HepG2 (cell line): Measurements from ENCODE around the gene SPRED2. TPM values are rescaled to one million over a fixed set of nuclear protein-coding genes. Genes with fewer than 3 reads are reported as not detected.
A peak's percentile ranks its signal among the peaks of the same experiment; 100 is the strongest.

Experiments used
- ELF4 ChIP-seq: sonication (generic); formaldehyde crosslinking; IDR thresholded peaks from 2 replicates; pipeline ENCODE4 v1.5.0; 2020; ENCODE audit warnings: missing genetic modification reagents, mild to moderate bottlenecking, moderate library complexity, borderline replicate concordance
- ETS1 ChIP-seq: sonication (generic); formaldehyde crosslinking; IDR thresholded peaks from 2 replicates; pipeline ENCODE4 v1.4.0; 2020; ENCODE audit warnings: missing genetic modification reagents
- FOXK1 ChIP-seq: sonication (generic); formaldehyde crosslinking; IDR thresholded peaks from 2 replicates; pipeline ENCODE4 v1.4.0; 2020; ENCODE audit warnings: low read depth, missing genetic modification reagents, borderline replicate concordance
- GABPB1 ChIP-seq: IDR thresholded peaks from 2 replicates; pipeline ENCODE4 v1.6.1; 2016; ENCODE audit warnings: mild to moderate bottlenecking, missing genetic modification reagents, moderate library complexity, missing compliant biosample characterization
- KAT7 ChIP-seq: IDR thresholded peaks from 2 replicates; pipeline ENCODE4 v1.6.1; 2018; ENCODE audit warnings: borderline replicate concordance, missing compliant biosample characterization
- NFKBIZ ChIP-seq: IDR thresholded peaks from 2 replicates; pipeline ENCODE4 v1.6.1; 2018; ENCODE audit warnings: missing genetic modification reagents, missing compliant biosample characterization
- PTBP1 ChIP-seq: fragments of 200-400 bp; formaldehyde crosslinking; IDR thresholded peaks from 2 replicates; pipeline ENCODE4 v1.6.1; 2018; ENCODE audit warnings: low read length, low read depth; ENCODE audit not compliant: poor library complexity, severe bottlenecking
- SETDB1 ChIP-seq: sonication (generic); formaldehyde crosslinking; IDR thresholded peaks from 2 replicates; pipeline ENCODE4 v1.5.1; 2020; ENCODE audit warnings: missing genetic modification reagents, mild to moderate bottlenecking, borderline replicate concordance
- polyA plus RNA-seq, 8 experiments: library from polyadenylated mRNA; depleted of rRNA in 3 of 8; stranded (reverse) in 7 of 8; unstranded in 1 of 8; fragments of >200 nt; fragmentation: Illumina TruSeq in 4 of 8; extraction: Trizol in 4 of 8; gene quantifications; 2 replicates each; pipeline versions ENCODE4 v1.2.1 to v1.2.3, GENCODE V29; 2011 to 2016; ENCODE audit warnings: low read depth in 4 of 8, missing spikeins in 1 of 8, mixed read lengths in 1 of 8; ENCODE audit not compliant: insufficient read depth in 1 of 8
- total RNA-seq, 5 experiments: library from RNA; depleted of rRNA; stranded (reverse); fragments of >200 nt; fragmentation: Illumina TruSeq; extraction: Trizol; gene quantifications; 2 replicates each; pipeline ENCODE4 v1.2.3, GENCODE V29; 2016; ENCODE audit warnings: low read depth in 1 of 5
- TF ChIP-seq, protein P1 (sequence below): IDR thresholded peaks from 2 replicates; pipeline ENCODE4 v1.4.0; 2020; ENCODE audit warnings: mild to moderate bottlenecking, missing genetic modification reagents
- TF ChIP-seq, protein P2 (sequence below): sonication (generic); formaldehyde crosslinking; IDR thresholded peaks from 2 replicates; pipeline ENCODE4 v1.8.1; 2022; ENCODE audit warnings: low read depth, mild to moderate bottlenecking, missing genetic modification reagents
- TF ChIP-seq, protein P3 (sequence below): sonication (generic); formaldehyde crosslinking; IDR thresholded peaks from 2 replicates; pipeline ENCODE4 v1.5.1; 2020; ENCODE audit warnings: mild to moderate bottlenecking, missing genetic modification reagents, moderate library complexity
- TF ChIP-seq, protein P4 (sequence below): sonication (generic); formaldehyde crosslinking; IDR thresholded peaks from 2 replicates; pipeline ENCODE4 v1.9.0; 2022; ENCODE audit warnings: missing genetic modification reagents, mild to moderate bottlenecking, borderline replicate concordance

The SPRED2 gene
- total and polyA plus RNA-seq, 2 of the 13 experiments (the other 11 are each of a cell fraction or from before 2014, with no cell fraction given) = 13.0 to 37.0 TPM

DNA sequence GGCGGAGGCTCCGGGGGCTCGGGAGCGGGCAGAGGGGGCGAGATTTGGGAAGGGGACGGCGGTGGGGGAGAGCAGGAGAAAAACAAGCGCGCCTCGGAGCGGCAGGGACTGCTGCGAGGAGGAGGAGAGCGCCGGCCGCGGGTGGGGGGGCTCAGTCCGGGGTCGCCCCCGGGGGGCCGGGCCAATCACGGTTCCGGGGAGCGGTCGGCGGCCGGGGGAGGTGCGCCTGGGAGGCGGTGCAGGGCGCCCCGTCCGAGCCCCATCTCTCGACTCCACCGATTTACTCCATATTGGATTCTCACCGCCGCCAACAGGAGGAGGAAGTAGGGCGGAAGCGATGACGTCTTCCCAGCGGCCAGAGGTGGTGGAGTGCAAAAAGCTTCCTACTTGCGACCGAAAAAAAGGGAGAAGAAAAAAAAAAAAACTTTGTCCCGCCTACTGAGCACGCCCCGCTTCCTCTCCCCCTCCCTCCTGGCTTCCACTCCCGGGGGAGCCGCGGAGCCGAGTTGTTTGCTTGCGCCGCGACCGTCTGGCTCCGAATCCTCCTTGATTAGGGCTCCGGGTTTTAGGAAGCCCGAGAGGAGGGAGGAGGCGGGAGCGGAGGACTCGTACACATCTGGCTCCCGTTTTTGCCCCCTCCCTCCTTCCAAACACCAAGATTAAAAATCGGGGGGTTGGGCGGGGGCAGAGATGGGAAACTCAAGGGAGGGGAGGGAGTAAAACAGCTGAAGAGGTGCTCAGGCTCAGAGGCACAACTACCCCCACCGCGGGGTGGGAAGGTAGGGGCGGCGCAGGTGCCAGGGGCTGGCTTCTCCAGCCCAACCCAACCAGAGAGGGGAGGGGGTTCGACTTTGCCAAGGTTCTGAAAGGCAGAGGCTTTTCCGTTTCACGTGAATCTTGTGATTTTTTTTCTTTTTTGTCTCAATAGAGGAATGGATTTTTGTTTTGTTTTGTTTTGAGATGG is at the start of gene SPRED2 (continued):
- TF ChIP-seq, protein P1, sequence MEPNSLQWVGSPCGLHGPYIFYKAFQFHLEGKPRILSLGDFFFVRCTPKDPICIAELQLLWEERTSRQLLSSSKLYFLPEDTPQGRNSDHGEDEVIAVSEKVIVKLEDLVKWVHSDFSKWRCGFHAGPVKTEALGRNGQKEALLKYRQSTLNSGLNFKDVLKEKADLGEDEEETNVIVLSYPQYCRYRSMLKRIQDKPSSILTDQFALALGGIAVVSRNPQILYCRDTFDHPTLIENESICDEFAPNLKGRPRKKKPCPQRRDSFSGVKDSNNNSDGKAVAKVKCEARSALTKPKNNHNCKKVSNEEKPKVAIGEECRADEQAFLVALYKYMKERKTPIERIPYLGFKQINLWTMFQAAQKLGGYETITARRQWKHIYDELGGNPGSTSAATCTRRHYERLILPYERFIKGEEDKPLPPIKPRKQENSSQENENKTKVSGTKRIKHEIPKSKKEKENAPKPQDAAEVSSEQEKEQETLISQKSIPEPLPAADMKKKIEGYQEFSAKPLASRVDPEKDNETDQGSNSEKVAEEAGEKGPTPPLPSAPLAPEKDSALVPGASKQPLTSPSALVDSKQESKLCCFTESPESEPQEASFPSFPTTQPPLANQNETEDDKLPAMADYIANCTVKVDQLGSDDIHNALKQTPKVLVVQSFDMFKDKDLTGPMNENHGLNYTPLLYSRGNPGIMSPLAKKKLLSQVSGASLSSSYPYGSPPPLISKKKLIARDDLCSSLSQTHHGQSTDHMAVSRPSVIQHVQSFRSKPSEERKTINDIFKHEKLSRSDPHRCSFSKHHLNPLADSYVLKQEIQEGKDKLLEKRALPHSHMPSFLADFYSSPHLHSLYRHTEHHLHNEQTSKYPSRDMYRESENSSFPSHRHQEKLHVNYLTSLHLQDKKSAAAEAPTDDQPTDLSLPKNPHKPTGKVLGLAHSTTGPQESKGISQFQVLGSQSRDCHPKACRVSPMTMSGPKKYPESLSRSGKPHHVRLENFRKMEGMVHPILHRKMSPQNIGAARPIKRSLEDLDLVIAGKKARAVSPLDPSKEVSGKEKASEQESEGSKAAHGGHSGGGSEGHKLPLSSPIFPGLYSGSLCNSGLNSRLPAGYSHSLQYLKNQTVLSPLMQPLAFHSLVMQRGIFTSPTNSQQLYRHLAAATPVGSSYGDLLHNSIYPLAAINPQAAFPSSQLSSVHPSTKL (CRISPR knock-in tag) = peak; percentile 90
- TF ChIP-seq, protein P2, sequence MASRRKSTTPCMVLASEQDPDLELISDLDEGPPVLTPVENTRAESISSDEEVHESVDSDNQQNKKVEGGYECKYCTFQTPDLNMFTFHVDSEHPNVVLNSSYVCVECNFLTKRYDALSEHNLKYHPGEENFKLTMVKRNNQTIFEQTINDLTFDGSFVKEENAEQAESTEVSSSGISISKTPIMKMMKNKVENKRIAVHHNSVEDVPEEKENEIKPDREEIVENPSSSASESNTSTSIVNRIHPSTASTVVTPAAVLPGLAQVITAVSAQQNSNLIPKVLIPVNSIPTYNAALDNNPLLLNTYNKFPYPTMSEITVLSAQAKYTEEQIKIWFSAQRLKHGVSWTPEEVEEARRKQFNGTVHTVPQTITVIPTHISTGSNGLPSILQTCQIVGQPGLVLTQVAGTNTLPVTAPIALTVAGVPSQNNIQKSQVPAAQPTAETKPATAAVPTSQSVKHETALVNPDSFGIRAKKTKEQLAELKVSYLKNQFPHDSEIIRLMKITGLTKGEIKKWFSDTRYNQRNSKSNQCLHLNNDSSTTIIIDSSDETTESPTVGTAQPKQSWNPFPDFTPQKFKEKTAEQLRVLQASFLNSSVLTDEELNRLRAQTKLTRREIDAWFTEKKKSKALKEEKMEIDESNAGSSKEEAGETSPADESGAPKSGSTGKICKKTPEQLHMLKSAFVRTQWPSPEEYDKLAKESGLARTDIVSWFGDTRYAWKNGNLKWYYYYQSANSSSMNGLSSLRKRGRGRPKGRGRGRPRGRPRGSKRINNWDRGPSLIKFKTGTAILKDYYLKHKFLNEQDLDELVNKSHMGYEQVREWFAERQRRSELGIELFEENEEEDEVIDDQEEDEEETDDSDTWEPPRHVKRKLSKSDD (CRISPR knock-in tag) = 0 out of 2 replicates have a peak, but pooled peaks have one; percentile 16
- TF ChIP-seq ELF4 (CRISPR knock-in tag) (0 out of 2 replicates have a peak, but pooled peaks have one; percentile 23), GABPB1 (CRISPR knock-in tag) (peak; percentile 87), ETS1 (no peak), KAT7 (CRISPR knock-in tag) (peak; percentile 93; the same call in 1 of the 2 replicates), FOXK1 (peak; percentile 94), PTBP1 (peak; percentile 100), SETDB1 (CRISPR knock-in tag) (no peak), NFKBIZ (CRISPR knock-in tag) (peak; percentile 80; the same call in 1 of the 2 replicates)
- TF ChIP-seq, protein P3, sequence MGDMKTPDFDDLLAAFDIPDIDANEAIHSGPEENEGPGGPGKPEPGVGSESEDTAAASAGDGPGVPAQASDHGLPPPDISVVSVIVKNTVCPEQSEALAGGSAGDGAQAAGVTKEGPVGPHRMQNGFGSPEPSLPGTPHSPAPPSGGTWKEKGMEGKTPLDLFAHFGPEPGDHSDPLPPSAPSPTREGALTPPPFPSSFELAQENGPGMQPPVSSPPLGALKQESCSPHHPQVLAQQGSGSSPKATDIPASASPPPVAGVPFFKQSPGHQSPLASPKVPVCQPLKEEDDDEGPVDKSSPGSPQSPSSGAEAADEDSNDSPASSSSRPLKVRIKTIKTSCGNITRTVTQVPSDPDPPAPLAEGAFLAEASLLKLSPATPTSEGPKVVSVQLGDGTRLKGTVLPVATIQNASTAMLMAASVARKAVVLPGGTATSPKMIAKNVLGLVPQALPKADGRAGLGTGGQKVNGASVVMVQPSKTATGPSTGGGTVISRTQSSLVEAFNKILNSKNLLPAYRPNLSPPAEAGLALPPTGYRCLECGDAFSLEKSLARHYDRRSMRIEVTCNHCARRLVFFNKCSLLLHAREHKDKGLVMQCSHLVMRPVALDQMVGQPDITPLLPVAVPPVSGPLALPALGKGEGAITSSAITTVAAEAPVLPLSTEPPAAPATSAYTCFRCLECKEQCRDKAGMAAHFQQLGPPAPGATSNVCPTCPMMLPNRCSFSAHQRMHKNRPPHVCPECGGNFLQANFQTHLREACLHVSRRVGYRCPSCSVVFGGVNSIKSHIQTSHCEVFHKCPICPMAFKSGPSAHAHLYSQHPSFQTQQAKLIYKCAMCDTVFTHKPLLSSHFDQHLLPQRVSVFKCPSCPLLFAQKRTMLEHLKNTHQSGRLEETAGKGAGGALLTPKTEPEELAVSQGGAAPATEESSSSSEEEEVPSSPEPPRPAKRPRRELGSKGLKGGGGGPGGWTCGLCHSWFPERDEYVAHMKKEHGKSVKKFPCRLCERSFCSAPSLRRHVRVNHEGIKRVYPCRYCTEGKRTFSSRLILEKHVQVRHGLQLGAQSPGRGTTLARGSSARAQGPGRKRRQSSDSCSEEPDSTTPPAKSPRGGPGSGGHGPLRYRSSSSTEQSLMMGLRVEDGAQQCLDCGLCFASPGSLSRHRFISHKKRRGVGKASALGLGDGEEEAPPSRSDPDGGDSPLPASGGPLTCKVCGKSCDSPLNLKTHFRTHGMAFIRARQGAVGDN (CRISPR knock-in tag) = peak; percentile 87
- TF ChIP-seq, protein P4, sequence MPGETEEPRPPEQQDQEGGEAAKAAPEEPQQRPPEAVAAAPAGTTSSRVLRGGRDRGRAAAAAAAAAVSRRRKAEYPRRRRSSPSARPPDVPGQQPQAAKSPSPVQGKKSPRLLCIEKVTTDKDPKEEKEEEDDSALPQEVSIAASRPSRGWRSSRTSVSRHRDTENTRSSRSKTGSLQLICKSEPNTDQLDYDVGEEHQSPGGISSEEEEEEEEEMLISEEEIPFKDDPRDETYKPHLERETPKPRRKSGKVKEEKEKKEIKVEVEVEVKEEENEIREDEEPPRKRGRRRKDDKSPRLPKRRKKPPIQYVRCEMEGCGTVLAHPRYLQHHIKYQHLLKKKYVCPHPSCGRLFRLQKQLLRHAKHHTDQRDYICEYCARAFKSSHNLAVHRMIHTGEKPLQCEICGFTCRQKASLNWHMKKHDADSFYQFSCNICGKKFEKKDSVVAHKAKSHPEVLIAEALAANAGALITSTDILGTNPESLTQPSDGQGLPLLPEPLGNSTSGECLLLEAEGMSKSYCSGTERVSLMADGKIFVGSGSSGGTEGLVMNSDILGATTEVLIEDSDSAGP = peak; percentile 93
